GM23338 (cell line): ENCODE data around the gene CHMP6. TPM values are rescaled to one million over a fixed set of nuclear protein-coding genes. Genes with fewer than 3 reads are reported as not detected.

Source experiments
- ATAC-seq: fragments of 200-7000 bp; cut with Tn5 transposase; 3 replicates; pipeline ENCODE4 v1.9.1; 2020
- DNase-seq: peaks from one replicate; pipeline ENCODE4 v3.0.0-alpha.2; 2015; ENCODE audit warnings: low spot score
- H2AFZ ChIP-seq: fragments of 200-600 bp; sonication (generic); 2 replicates; pipeline ENCODE4 v1.8.0; 2016; ENCODE audit warnings: antibody characterized with exemption, mild to moderate bottlenecking, moderate library complexity
- H3F3A ChIP-seq: fragments of 200-600 bp; sonication (generic); replicated peaks from 2 replicates; pipeline ENCODE4 v1.8.0; 2017; ENCODE audit warnings: antibody characterized with exemption, mixed run types, low read depth
- H3K27ac ChIP-seq: fragments of 200-600 bp; sonication (generic); 2 replicates; pipeline ENCODE4 v1.6.1; 2016; ENCODE audit warnings: low read depth
- H3K27me3 ChIP-seq: fragments of 200-600 bp; sonication (generic); 2 replicates; pipeline ENCODE4 v1.8.0; 2016; ENCODE audit warnings: mild to moderate bottlenecking, mixed run types, moderate library complexity; ENCODE audit not compliant: insufficient read depth
- H3K36me3 ChIP-seq: fragments of 200-600 bp; sonication (generic); 2 replicates; pipeline ENCODE4 v1.8.0; 2016; ENCODE audit warnings: mild to moderate bottlenecking; ENCODE audit not compliant: insufficient read depth
- H3K4me1 ChIP-seq: fragments of 200-600 bp; sonication (generic); 2 replicates; pipeline ENCODE4 v1.8.0; 2016; ENCODE audit warnings: mild to moderate bottlenecking, moderate library complexity; ENCODE audit not compliant: insufficient read depth
- H3K4me2 ChIP-seq: fragments of 200-600 bp; sonication (generic); 2 replicates; pipeline ENCODE4 v1.7.1; 2017; ENCODE audit warnings: mixed run types
- H3K4me3 ChIP-seq: fragments of 200-600 bp; sonication (generic); 2 replicates; pipeline ENCODE4 v1.6.1; 2016; ENCODE audit warnings: mixed run types
- H3K79me2 ChIP-seq: fragments of 200-600 bp; sonication (generic); replicated peaks from 2 replicates; pipeline ENCODE4 v1.8.0; 2017; ENCODE audit warnings: mild to moderate bottlenecking; ENCODE audit not compliant: insufficient read depth
- H3K9me2 ChIP-seq: fragments of 200-600 bp; sonication (generic); 2 replicates; pipeline ENCODE4 v1.8.0; 2017; ENCODE audit not compliant: insufficient read depth
- H4K20me1 ChIP-seq: fragments of 200-600 bp; sonication (generic); replicated peaks from 2 replicates; pipeline ENCODE4 v1.8.0; 2017; ENCODE audit warnings: mild to moderate bottlenecking; ENCODE audit not compliant: insufficient read depth
- H3K27ac Mint-ChIP-seq: 2 replicates; pipeline ENCODE4 v1.8.0; 2020; ENCODE audit warnings: inconsistent platforms, mild to moderate bottlenecking, moderate library complexity, mixed read lengths
- H3K27me3 Mint-ChIP-seq: 3 replicates; pipeline ENCODE4 v1.8.0; 2022; ENCODE audit warnings: low read depth, mild to moderate bottlenecking, moderate library complexity, mixed read lengths, inconsistent platforms; ENCODE audit not compliant: insufficient read depth, poor library complexity
- H3K36me3 Mint-ChIP-seq: 3 replicates; pipeline ENCODE4 v1.8.0; 2021; ENCODE audit warnings: low read depth, mild to moderate bottlenecking, inconsistent platforms, moderate library complexity, mixed read lengths
- H3K4me1 Mint-ChIP-seq: 3 replicates; pipeline ENCODE4 v1.8.0; 2020; ENCODE audit warnings: mild to moderate bottlenecking, inconsistent platforms, mixed read lengths
- H3K4me3 Mint-ChIP-seq: 3 replicates; pipeline ENCODE4 v1.8.0; 2021; ENCODE audit warnings: moderate library complexity, mild to moderate bottlenecking, inconsistent platforms, mixed read lengths
- H3K9me3 Mint-ChIP-seq: 3 replicates; pipeline ENCODE4 v1.8.0; 2020; ENCODE audit warnings: moderate library complexity, mild to moderate bottlenecking, inconsistent platforms, mixed read lengths
- CREB1 ChIP-seq: fragments of 250-450 bp; sonication (Bioruptor Pico); IDR thresholded peaks from 2 replicates; pipeline ENCODE4 v1.5.0; 2020; ENCODE audit warnings: low read depth, mild to moderate bottlenecking, moderate library complexity
- JUNB ChIP-seq: IDR thresholded peaks from one replicate; pipeline ENCODE4 v1.6.1; 2016; ENCODE audit warnings: antibody characterized with exemption; ENCODE audit not compliant: unreplicated experiment
- NANOG ChIP-seq: IDR thresholded peaks from 2 replicates; pipeline ENCODE4 v1.6.1; 2016; ENCODE audit warnings: antibody characterized with exemption, borderline replicate concordance
- ZNF114 ChIP-seq: fragments of 250-450 bp; sonication (Bioruptor Pico); IDR thresholded peaks from 2 replicates; pipeline ENCODE4 v1.5.0; 2020; ENCODE audit warnings: mild to moderate bottlenecking, moderate library complexity
- ZNF331 ChIP-seq: fragments of 250-450 bp; sonication (Bioruptor Pico); IDR thresholded peaks from 2 replicates; pipeline ENCODE4 v1.5.0; 2020; ENCODE audit warnings: low read depth, mild to moderate bottlenecking, moderate library complexity
- polyA plus RNA-seq: library from polyadenylated mRNA; unstranded; fragments of >200 nt; fragmentation: Nextera tagmentation; extraction: Ambion mirVana; gene quantifications from 2 replicates; pipeline ENCODE4 v1.2.1, GENCODE V29; 2016
- total RNA-seq: library from RNA; depleted of rRNA; stranded (reverse); fragments of >200 nt; shearing (Covaris generic); gene quantifications from 2 replicates; pipeline ENCODE4 v1.2.3, GENCODE V29; 2014
- TF ChIP-seq, protein P1 (sequence below): IDR thresholded peaks from one replicate; pipeline ENCODE4 v1.6.1; 2018; ENCODE audit warnings: antibody characterized with exemption; ENCODE audit not compliant: unreplicated experiment
- TF ChIP-seq, protein P2 (sequence below): IDR thresholded peaks from 2 replicates; pipeline ENCODE4 v1.6.1; 2016; ENCODE audit warnings: antibody characterized with exemption
- TF ChIP-seq, protein P3 (sequence below): fragments of 250-450 bp; sonication (Bioruptor Pico); IDR thresholded peaks from 2 replicates; pipeline ENCODE4 v1.5.0; 2020; ENCODE audit warnings: mild to moderate bottlenecking, moderate library complexity

The CHMP6 gene
- total and polyA plus RNA-seq, 2 experiments from 2014 or later: 12.3 to 14.0 TPM

DNA sequence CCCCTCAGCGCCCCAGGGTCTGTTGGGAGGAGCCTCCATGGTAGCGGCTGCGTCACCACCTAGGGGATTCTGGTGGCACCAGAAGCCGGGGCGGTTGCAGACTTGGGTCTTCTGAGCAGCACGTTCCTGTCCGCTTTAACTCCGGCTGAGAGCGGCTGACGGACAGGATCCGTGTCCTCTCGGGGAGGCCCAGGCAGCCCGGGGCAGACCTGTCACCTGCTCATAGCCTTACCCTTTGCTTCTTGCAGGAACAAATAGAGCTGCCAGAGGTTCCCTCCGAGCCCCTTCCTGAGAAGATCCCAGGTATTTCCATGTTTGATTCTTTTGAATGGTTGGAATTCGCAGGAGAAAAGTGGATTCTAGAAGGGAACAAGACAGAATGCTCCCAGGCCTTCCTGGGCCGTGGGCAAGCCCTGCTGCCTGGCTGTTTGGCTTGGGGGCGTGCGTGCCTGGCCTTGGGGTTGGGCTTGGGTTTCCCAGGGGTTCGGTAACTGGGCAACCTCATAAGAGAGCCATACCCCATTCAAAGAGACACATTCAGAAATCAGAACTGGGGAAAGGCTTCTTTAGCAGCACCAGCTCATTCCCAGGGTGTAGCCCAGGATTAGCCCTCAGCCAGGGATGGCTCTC lies 6.6 kb downstream of the CHMP6 start:
- Histone ChIP-seq H3K27me3 (peaks cover 8% of the 10 kb centered on the region), H3K4me1 (no peaks in the 10 kb centered on the region), H3F3A (0 out of 2 replicates have a peak, but pooled peaks cover 2% of the 10 kb centered on the region), H3K79me2 (no peaks in the 10 kb centered on the region; the same call in 1 of the 2 replicates), H3K4me3 (no peak overlapping the region), H3K36me3 (no peaks in the 10 kb centered on the region), H3K27ac (no peak overlapping the region), H3K4me2 (no peak overlapping the region), H3K9me2 (no peaks in the 10 kb centered on the region), H2AFZ (no peak overlapping the region), H4K20me1 (no peaks in the 10 kb centered on the region)
- Mint-ChIP-seq H3K27ac (no peak overlapping the region), H3K9me3 (no peaks in the 10 kb centered on the region), H3K4me3 (no peak overlapping the region), H3K4me1 (no peaks in the 10 kb centered on the region; the same call in 2 of the 3 replicates), H3K27me3 (peaks cover 15% of the 10 kb centered on the region), H3K36me3 (peaks cover 8% of the 10 kb centered on the region; the same call in 1 of the 3 replicates)
- no peak for DNase-seq
- ATAC-seq: no peak
- TF ChIP-seq JUNB: no peak
- TF ChIP-seq, protein P1, sequence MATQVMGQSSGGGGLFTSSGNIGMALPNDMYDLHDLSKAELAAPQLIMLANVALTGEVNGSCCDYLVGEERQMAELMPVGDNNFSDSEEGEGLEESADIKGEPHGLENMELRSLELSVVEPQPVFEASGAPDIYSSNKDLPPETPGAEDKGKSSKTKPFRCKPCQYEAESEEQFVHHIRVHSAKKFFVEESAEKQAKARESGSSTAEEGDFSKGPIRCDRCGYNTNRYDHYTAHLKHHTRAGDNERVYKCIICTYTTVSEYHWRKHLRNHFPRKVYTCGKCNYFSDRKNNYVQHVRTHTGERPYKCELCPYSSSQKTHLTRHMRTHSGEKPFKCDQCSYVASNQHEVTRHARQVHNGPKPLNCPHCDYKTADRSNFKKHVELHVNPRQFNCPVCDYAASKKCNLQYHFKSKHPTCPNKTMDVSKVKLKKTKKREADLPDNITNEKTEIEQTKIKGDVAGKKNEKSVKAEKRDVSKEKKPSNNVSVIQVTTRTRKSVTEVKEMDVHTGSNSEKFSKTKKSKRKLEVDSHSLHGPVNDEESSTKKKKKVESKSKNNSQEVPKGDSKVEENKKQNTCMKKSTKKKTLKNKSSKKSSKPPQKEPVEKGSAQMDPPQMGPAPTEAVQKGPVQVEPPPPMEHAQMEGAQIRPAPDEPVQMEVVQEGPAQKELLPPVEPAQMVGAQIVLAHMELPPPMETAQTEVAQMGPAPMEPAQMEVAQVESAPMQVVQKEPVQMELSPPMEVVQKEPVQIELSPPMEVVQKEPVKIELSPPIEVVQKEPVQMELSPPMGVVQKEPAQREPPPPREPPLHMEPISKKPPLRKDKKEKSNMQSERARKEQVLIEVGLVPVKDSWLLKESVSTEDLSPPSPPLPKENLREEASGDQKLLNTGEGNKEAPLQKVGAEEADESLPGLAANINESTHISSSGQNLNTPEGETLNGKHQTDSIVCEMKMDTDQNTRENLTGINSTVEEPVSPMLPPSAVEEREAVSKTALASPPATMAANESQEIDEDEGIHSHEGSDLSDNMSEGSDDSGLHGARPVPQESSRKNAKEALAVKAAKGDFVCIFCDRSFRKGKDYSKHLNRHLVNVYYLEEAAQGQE: no peak

DNA sequence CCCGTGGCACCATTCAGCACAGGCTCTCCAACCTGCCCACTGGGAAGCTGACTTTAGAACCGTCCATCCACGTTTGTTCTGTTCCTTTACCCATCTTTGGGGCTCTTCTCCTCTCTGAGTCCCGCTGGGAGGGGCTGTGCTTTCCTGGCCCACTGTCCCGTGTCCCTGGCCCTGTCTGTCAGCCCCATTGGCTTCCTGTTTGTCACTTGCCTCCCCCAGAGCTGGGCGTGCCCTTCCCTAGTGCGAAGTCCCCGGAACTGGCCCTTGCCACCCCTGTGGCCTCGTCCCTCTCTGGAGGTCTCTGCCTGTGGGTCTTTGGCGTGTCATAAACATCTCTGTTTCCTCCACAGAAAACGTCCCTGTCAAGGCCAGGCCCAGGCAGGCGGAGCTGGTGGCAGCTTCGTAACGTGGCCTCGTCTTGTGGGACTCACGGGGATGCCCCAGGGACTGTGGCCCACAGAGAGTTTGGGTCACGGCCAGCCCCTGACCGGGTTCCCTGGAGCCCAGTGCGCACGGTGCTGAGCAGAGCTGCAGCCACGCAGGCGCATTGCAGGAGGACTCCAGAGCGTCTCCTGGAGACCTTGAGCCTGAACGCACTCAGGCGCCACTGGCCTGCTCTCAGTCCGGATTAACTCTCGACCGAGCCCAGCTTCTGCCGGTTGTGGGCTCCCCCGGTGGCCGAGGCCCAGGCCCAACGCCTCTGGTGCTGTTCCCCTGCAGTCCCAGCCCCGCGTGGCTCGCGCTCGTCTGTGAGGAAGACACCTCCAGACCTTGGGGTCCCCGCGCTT lies 7.3 kb downstream of the CHMP6 start:
- Histone ChIP-seq H3K36me3 (no peaks in the 10 kb centered on the region), H4K20me1 (no peaks in the 10 kb centered on the region), H3K4me3 (no peak overlapping the region), H3K27me3 (peaks cover 14% of the 10 kb centered on the region), H3K27ac (no peak overlapping the region), H2AFZ (no peak overlapping the region), H3K79me2 (no peaks in the 10 kb centered on the region), H3F3A (0 out of 2 replicates have a peak, but pooled peaks cover 2% of the 10 kb centered on the region), H3K4me1 (no peaks in the 10 kb centered on the region), H3K4me2 (no peak overlapping the region), H3K9me2 (no peaks in the 10 kb centered on the region)
- ATAC-seq: peak; percentile 10; the same call in 2 of the 3 replicates
- no peaks in the 10 kb centered on the region for H3K9me3 Mint-ChIP-seq
- no peak overlapping the region for H3K4me3 Mint-ChIP-seq
- peaks cover 8% of the 10 kb centered on the region; the same call in 1 of the 3 replicates for H3K36me3 Mint-ChIP-seq
- no peak overlapping the region for H3K27ac Mint-ChIP-seq
- H3K4me1 Mint-ChIP-seq: no peaks in the 10 kb centered on the region; the same call in 2 of the 3 replicates
- H3K27me3 Mint-ChIP-seq: peaks cover 21% of the 10 kb centered on the region
- no peak for DNase-seq
- no peak for TF ChIP-seq JUNB
- no peak for TF ChIP-seq ZNF114
- TF ChIP-seq, protein P2, sequence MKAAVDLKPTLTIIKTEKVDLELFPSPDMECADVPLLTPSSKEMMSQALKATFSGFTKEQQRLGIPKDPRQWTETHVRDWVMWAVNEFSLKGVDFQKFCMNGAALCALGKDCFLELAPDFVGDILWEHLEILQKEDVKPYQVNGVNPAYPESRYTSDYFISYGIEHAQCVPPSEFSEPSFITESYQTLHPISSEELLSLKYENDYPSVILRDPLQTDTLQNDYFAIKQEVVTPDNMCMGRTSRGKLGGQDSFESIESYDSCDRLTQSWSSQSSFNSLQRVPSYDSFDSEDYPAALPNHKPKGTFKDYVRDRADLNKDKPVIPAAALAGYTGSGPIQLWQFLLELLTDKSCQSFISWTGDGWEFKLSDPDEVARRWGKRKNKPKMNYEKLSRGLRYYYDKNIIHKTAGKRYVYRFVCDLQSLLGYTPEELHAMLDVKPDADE: no peak
- no peak for TF ChIP-seq NANOG
- TF ChIP-seq, protein P3, sequence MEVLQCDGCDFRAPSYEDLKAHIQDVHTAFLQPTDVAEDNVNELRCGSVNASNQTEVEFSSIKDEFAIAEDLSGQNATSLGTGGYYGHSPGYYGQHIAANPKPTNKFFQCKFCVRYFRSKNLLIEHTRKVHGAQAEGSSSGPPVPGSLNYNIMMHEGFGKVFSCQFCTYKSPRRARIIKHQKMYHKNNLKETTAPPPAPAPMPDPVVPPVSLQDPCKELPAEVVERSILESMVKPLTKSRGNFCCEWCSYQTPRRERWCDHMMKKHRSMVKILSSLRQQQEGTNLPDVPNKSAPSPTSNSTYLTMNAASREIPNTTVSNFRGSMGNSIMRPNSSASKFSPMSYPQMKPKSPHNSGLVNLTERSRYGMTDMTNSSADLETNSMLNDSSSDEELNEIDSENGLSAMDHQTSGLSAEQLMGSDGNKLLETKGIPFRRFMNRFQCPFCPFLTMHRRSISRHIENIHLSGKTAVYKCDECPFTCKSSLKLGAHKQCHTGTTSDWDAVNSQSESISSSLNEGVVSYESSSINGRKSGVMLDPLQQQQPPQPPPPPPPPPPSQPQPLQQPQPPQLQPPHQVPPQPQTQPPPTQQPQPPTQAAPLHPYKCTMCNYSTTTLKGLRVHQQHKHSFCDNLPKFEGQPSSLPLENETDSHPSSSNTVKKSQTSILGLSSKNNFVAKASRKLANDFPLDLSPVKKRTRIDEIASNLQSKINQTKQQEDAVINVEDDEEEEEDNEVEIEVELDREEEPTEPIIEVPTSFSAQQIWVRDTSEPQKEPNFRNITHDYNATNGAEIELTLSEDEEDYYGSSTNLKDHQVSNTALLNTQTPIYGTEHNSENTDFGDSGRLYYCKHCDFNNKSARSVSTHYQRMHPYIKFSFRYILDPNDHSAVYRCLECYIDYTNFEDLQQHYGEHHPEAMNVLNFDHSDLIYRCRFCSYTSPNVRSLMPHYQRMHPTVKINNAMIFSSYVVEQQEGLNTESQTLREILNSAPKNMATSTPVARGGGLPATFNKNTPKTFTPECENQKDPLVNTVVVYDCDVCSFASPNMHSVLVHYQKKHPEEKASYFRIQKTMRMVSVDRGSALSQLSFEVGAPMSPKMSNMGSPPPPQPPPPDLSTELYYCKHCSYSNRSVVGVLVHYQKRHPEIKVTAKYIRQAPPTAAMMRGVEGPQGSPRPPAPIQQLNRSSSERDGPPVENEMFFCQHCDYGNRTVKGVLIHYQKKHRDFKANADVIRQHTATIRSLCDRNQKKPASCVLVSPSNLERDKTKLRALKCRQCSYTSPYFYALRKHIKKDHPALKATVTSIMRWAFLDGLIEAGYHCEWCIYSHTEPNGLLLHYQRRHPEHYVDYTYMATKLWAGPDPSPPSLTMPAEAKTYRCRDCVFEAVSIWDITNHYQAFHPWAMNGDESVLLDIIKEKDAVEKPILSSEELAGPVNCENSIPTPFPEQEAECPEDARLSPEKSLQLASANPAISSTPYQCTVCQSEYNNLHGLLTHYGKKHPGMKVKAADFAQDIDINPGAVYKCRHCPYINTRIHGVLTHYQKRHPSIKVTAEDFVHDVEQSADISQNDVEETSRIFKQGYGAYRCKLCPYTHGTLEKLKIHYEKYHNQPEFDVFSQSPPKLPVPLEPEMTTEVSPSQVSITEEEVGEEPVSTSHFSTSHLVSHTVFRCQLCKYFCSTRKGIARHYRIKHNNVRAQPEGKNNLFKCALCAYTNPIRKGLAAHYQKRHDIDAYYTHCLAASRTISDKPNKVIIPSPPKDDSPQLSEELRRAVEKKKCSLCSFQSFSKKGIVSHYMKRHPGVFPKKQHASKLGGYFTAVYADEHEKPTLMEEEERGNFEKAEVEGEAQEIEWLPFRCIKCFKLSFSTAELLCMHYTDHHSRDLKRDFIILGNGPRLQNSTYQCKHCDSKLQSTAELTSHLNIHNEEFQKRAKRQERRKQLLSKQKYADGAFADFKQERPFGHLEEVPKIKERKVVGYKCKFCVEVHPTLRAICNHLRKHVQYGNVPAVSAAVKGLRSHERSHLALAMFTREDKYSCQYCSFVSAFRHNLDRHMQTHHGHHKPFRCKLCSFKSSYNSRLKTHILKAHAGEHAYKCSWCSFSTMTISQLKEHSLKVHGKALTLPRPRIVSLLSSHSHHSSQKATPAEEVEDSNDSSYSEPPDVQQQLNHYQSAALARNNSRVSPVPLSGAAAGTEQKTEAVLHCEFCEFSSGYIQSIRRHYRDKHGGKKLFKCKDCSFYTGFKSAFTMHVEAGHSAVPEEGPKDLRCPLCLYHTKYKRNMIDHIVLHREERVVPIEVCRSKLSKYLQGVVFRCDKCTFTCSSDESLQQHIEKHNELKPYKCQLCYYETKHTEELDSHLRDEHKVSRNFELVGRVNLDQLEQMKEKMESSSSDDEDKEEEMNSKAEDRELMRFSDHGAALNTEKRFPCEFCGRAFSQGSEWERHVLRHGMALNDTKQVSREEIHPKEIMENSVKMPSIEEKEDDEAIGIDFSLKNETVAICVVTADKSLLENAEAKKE: no peak
- no peak for TF ChIP-seq ZNF331 (CRISPR knock-in tag)
- no peak for TF ChIP-seq CREB1 (CRISPR knock-in tag)
